OCI-LY7 (cell line): ENCODE measurements around the gene ARPC4. TPM values are rescaled to one million over a fixed set of nuclear protein-coding genes. Genes with fewer than 3 reads are reported as not detected.

Source experiments
- BruUV-seq: library from RNA; stranded (reverse); fragments of 400-500 nt; replicated peaks from 2 replicates; lab custom pipeline; 2021; lab: Mats Ljungman, UMichigan
- CTCF ChIA-PET: fragments of 300-600 bp; sonication (Branson Sonifier 250); formaldehyde crosslinking; loops from one replicate; lab custom pipeline; 2022; ENCODE audit warnings: antibody characterized with exemption; ENCODE audit not compliant: unreplicated experiment; lab: Charles Lee
- POLR2A ChIA-PET: fragments of 300-600 bp; sonication (Branson Sonifier 250); formaldehyde crosslinking; loops from one replicate; lab custom pipeline; 2022; ENCODE audit warnings: antibody characterized with exemption; lab: Charles Lee
- DNase-seq: peaks from one replicate; pipeline ENCODE4 v3.0.0-alpha.2; 2015; ENCODE audit warnings: low spot score
- H2AFZ ChIP-seq: fragments of 200-600 bp; sonication (generic), shearing (Covaris generic); 2 replicates; pipeline ENCODE4 v1.6.1; 2014; ENCODE audit warnings: mild to moderate bottlenecking, antibody characterized with exemption, low read length, moderate library complexity
- H3K27ac ChIP-seq: fragments of 200-600 bp; sonication (generic); 2 replicates; pipeline ENCODE4 v1.5.1; 2014; ENCODE audit warnings: mixed run types, low read depth, mild to moderate bottlenecking, moderate library complexity, low read length, inconsistent platforms; ENCODE audit not compliant: poor library complexity, severe bottlenecking
- H3K36me3 ChIP-seq: fragments of 200-600 bp; sonication (generic); 2 replicates; pipeline ENCODE4 v1.6.1; 2014; ENCODE audit warnings: mild to moderate bottlenecking, antibody characterized with exemption, low read length, moderate library complexity, mixed read lengths; ENCODE audit not compliant: insufficient read depth
- H3K4me1 ChIP-seq: fragments of 200-600 bp; sonication (generic); 2 replicates; pipeline ENCODE4 v1.5.1; 2014; ENCODE audit warnings: mild to moderate bottlenecking, low read length; ENCODE audit not compliant: insufficient read depth, poor library complexity, severe bottlenecking
- H3K4me2 ChIP-seq: fragments of 200-600 bp; sonication (generic); 2 replicates; pipeline ENCODE4 v1.6.1; 2014; ENCODE audit warnings: mild to moderate bottlenecking, low read length
- H3K4me3 ChIP-seq: fragments of 200-600 bp; sonication (generic); 2 replicates; pipeline ENCODE4 v1.5.1; 2014; ENCODE audit warnings: mild to moderate bottlenecking, low read depth, low read length; ENCODE audit not compliant: poor library complexity, severe bottlenecking
- H3K79me2 ChIP-seq: fragments of 200-600 bp; sonication (generic); 2 replicates; pipeline ENCODE4 v1.6.1; 2016; ENCODE audit warnings: low read depth, mild to moderate bottlenecking, low read length, moderate library complexity, mixed read lengths; ENCODE audit not compliant: insufficient read depth
- H3K9me2 ChIP-seq: fragments of 200-600 bp; sonication (generic); 2 replicates; pipeline ENCODE4 v1.6.1; 2016; ENCODE audit warnings: mild to moderate bottlenecking, low read length, mixed read lengths; ENCODE audit not compliant: insufficient read depth
- H3K9me3 ChIP-seq: fragments of 200-600 bp; sonication (generic); 2 replicates; pipeline ENCODE4 v1.6.1; 2014; ENCODE audit warnings: mild to moderate bottlenecking, mixed run types, low read length, mixed read lengths
- H4K20me1 ChIP-seq: fragments of 200-600 bp; sonication (generic); 2 replicates; pipeline ENCODE4 v1.6.1; 2014; ENCODE audit warnings: mild to moderate bottlenecking, antibody characterized with exemption, low read length, moderate library complexity, mixed read lengths; ENCODE audit not compliant: insufficient read depth
- EZH2phosphoT487 ChIP-seq: fragments of 200-600 bp; sonication (generic); IDR thresholded peaks from 2 replicates; pipeline ENCODE4 v1.6.1; 2018; ENCODE audit warnings: low read depth, borderline replicate concordance, mild to moderate bottlenecking, mixed run types, antibody characterized with exemption, low read length, moderate library complexity, mixed read lengths
- intact Hi-C: fragments of 100-400 bp; cut with micrococcal nuclease; formaldehyde crosslinking; loops from one replicate; pipeline ENCODE4 v1.10.0; 2022; ENCODE audit not compliant: unreplicated experiment
- total RNA-seq, 2 experiments: library from RNA; depleted of rRNA in 1 of 2; stranded (reverse); fragments of >200 nt in 1 of 2; shearing (Covaris generic) in 1 of 2; gene quantifications; 2 replicates each; pipeline ENCODE4 v1.2.3, GENCODE V29; 2014 to 2022
- TF ChIP-seq, protein P1 (sequence below): fragments of 200-600 bp; sonication (generic); conservative IDR thresholded peaks from 2 replicates; pipeline ENCODE4 v1.5.1; 2014; ENCODE audit warnings: mild to moderate bottlenecking, antibody characterized with exemption, low read length, moderate library complexity, mixed read lengths

Gene ARPC4
- total RNA-seq, 2 experiments from 2014 or later = 99.5 to 118 TPM

DNA sequence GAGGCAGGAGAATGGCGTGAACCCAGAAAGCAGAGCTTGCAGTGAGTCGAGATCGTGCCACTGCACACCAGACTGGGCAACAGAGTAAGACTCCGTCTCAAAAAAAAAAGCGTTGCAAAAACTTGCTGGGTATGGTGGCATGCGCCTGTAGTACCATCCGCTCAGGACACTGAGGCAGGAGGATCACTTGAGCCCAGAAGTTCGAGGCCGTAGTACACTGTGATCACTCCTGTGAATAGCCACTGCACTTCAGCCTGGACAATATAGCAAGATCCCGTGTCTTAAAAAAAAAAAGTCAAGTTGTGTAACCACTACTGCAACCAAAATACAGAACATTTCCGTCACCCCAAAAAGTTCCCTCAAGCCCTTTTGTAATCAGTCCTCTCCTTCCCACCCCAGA, 1.5 kb downstream of the ARPC4 start:
- Histone ChIP-seq H3K9me3 (no peaks in the 10 kb centered on the region), H3K36me3 (peaks cover 72% of the 10 kb centered on the region), H3K27ac (peak overlapping the region; percentile 72), H3K4me3 (peak overlapping the region; percentile 96), H3K79me2 (peaks cover 66% of the 10 kb centered on the region), H3K9me2 (no peaks in the 10 kb centered on the region), H3K4me2 (peak overlapping the region; percentile 97), H3K4me1 (peaks cover 47% of the 10 kb centered on the region), H2AFZ (no peak overlapping the region), H4K20me1 (peaks cover 10% of the 10 kb centered on the region; the same call in 1 of the 2 replicates)
- DNase-seq = no peak
- intact Hi-C loops = loop anchor here (5.0 kb wide), 1 partner anchor 138 kb away; the partner anchor contains the start of gene CRELD1
- POLR2A ChIA-PET = interaction anchor here (1.7 to 2.4 kb wide), 2 partner anchors 41 to 43 kb away, joined by 7 to 17 read pairs; no protein-coding TSS in a partner anchor
- CTCF ChIA-PET = no interaction called here
- BruUV-seq = no TSS peak
- no peak for TF ChIP-seq EZH2phosphoT487
- TF ChIP-seq, protein P1, sequence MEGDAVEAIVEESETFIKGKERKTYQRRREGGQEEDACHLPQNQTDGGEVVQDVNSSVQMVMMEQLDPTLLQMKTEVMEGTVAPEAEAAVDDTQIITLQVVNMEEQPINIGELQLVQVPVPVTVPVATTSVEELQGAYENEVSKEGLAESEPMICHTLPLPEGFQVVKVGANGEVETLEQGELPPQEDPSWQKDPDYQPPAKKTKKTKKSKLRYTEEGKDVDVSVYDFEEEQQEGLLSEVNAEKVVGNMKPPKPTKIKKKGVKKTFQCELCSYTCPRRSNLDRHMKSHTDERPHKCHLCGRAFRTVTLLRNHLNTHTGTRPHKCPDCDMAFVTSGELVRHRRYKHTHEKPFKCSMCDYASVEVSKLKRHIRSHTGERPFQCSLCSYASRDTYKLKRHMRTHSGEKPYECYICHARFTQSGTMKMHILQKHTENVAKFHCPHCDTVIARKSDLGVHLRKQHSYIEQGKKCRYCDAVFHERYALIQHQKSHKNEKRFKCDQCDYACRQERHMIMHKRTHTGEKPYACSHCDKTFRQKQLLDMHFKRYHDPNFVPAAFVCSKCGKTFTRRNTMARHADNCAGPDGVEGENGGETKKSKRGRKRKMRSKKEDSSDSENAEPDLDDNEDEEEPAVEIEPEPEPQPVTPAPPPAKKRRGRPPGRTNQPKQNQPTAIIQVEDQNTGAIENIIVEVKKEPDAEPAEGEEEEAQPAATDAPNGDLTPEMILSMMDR = no peak

DNA sequence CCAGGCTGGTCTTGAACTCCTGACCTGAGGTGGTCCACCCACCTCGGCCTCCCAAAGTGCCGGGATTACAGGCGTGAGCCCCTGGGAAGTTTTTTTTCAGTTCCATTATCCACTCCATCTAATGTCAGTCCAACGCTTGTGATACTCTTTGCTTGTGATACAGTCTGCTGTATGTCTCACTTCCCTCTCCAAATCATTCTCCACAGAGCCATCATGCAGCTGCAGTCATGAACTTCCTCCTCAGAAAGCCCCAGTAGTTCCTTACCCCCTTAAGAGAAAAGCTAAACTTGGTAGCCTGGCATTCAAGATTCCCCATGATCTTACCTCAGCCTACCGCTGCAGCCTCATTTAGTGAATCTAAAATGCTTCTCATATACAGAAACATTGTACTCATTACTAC, 2.3 kb downstream of the ARPC4 start:
- POLR2A ChIA-PET = interaction anchor here (0.7 to 2.0 kb wide), 6 partner anchors 10 to 45 kb away, joined by 3 to 9 read pairs (median 6); partner anchors contain the start of gene OGG1
- peak overlapping the region; percentile 97 for H3K4me2 ChIP-seq

More for the DNA sequence above, 2.3 kb downstream of the ARPC4 start:
- Histone ChIP-seq H3K79me2 (peaks cover 66% of the 10 kb centered on the region), H3K27ac (peak overlapping the region; percentile 72), H2AFZ (no peak overlapping the region), H3K4me3 (peak overlapping the region; percentile 96), H3K4me1 (peaks cover 46% of the 10 kb centered on the region), H4K20me1 (peaks cover 10% of the 10 kb centered on the region; the same call in 1 of the 2 replicates), H3K36me3 (peaks cover 72% of the 10 kb centered on the region), H3K9me3 (no peaks in the 10 kb centered on the region), H3K9me2 (no peaks in the 10 kb centered on the region)
- BruUV-seq = no TSS peak
- intact Hi-C loops = no loop called here
- CTCF ChIA-PET = interaction anchor here (0.8 kb wide), 1 partner anchor 9 kb away, joined by 5 read pairs; no protein-coding TSS in a partner anchor
- DNase-seq = peak; percentile 68
- TF ChIP-seq EZH2phosphoT487 = no peak
- TF ChIP-seq, protein P1 = no peak
